GM23338 (cell line): ENCODE measurements around the gene CAMSAP3. TPM values are rescaled to one million over a fixed set of nuclear protein-coding genes. Genes with fewer than 3 reads are reported as not detected.

Source experiments
- ATAC-seq: fragments of 200-7000 bp; cut with Tn5 transposase; 3 replicates; pipeline ENCODE4 v1.9.1; 2020
- DNase-seq: peaks from one replicate; pipeline ENCODE4 v3.0.0-alpha.2; 2015; ENCODE audit warnings: low spot score
- H2AFZ ChIP-seq: fragments of 200-600 bp; sonication (generic); 2 replicates; pipeline ENCODE4 v1.8.0; 2016; ENCODE audit warnings: antibody characterized with exemption, mild to moderate bottlenecking, moderate library complexity
- H3F3A ChIP-seq: fragments of 200-600 bp; sonication (generic); replicated peaks from 2 replicates; pipeline ENCODE4 v1.8.0; 2017; ENCODE audit warnings: antibody characterized with exemption, mixed run types, low read depth
- H3K27ac ChIP-seq: fragments of 200-600 bp; sonication (generic); 2 replicates; pipeline ENCODE4 v1.6.1; 2016; ENCODE audit warnings: low read depth
- H3K27me3 ChIP-seq: fragments of 200-600 bp; sonication (generic); 2 replicates; pipeline ENCODE4 v1.8.0; 2016; ENCODE audit warnings: mild to moderate bottlenecking, mixed run types, moderate library complexity; ENCODE audit not compliant: insufficient read depth
- H3K36me3 ChIP-seq: fragments of 200-600 bp; sonication (generic); 2 replicates; pipeline ENCODE4 v1.8.0; 2016; ENCODE audit warnings: mild to moderate bottlenecking; ENCODE audit not compliant: insufficient read depth
- H3K4me1 ChIP-seq: fragments of 200-600 bp; sonication (generic); 2 replicates; pipeline ENCODE4 v1.8.0; 2016; ENCODE audit warnings: mild to moderate bottlenecking, moderate library complexity; ENCODE audit not compliant: insufficient read depth
- H3K4me2 ChIP-seq: fragments of 200-600 bp; sonication (generic); 2 replicates; pipeline ENCODE4 v1.7.1; 2017; ENCODE audit warnings: mixed run types
- H3K4me3 ChIP-seq: fragments of 200-600 bp; sonication (generic); 2 replicates; pipeline ENCODE4 v1.6.1; 2016; ENCODE audit warnings: mixed run types
- H3K79me2 ChIP-seq: fragments of 200-600 bp; sonication (generic); replicated peaks from 2 replicates; pipeline ENCODE4 v1.8.0; 2017; ENCODE audit warnings: mild to moderate bottlenecking; ENCODE audit not compliant: insufficient read depth
- H3K9me2 ChIP-seq: fragments of 200-600 bp; sonication (generic); 2 replicates; pipeline ENCODE4 v1.8.0; 2017; ENCODE audit not compliant: insufficient read depth
- H4K20me1 ChIP-seq: fragments of 200-600 bp; sonication (generic); replicated peaks from 2 replicates; pipeline ENCODE4 v1.8.0; 2017; ENCODE audit warnings: mild to moderate bottlenecking; ENCODE audit not compliant: insufficient read depth
- H3K27ac Mint-ChIP-seq: 2 replicates; pipeline ENCODE4 v1.8.0; 2020; ENCODE audit warnings: inconsistent platforms, mild to moderate bottlenecking, moderate library complexity, mixed read lengths
- H3K27me3 Mint-ChIP-seq: 3 replicates; pipeline ENCODE4 v1.8.0; 2022; ENCODE audit warnings: low read depth, mild to moderate bottlenecking, moderate library complexity, mixed read lengths, inconsistent platforms; ENCODE audit not compliant: insufficient read depth, poor library complexity
- H3K36me3 Mint-ChIP-seq: 3 replicates; pipeline ENCODE4 v1.8.0; 2021; ENCODE audit warnings: low read depth, mild to moderate bottlenecking, inconsistent platforms, moderate library complexity, mixed read lengths
- H3K4me1 Mint-ChIP-seq: 3 replicates; pipeline ENCODE4 v1.8.0; 2020; ENCODE audit warnings: mild to moderate bottlenecking, inconsistent platforms, mixed read lengths
- H3K4me3 Mint-ChIP-seq: 3 replicates; pipeline ENCODE4 v1.8.0; 2021; ENCODE audit warnings: moderate library complexity, mild to moderate bottlenecking, inconsistent platforms, mixed read lengths
- H3K9me3 Mint-ChIP-seq: 3 replicates; pipeline ENCODE4 v1.8.0; 2020; ENCODE audit warnings: moderate library complexity, mild to moderate bottlenecking, inconsistent platforms, mixed read lengths
- CREB1 ChIP-seq: fragments of 250-450 bp; sonication (Bioruptor Pico); IDR thresholded peaks from 2 replicates; pipeline ENCODE4 v1.5.0; 2020; ENCODE audit warnings: low read depth, mild to moderate bottlenecking, moderate library complexity
- EZH2 ChIP-seq: fragments of 200-600 bp; sonication (generic); IDR thresholded peaks from one replicate; pipeline ENCODE4 v1.8.0; 2017; ENCODE audit warnings: antibody characterized with exemption, mild to moderate bottlenecking, low read depth; ENCODE audit not compliant: unreplicated experiment
- EZH2phosphoT487 ChIP-seq: fragments of 200-600 bp; sonication (generic); IDR thresholded peaks from one replicate; pipeline ENCODE4 v1.8.1; 2018; ENCODE audit warnings: antibody characterized with exemption; ENCODE audit not compliant: unreplicated experiment
- JUNB ChIP-seq: IDR thresholded peaks from one replicate; pipeline ENCODE4 v1.6.1; 2016; ENCODE audit warnings: antibody characterized with exemption; ENCODE audit not compliant: unreplicated experiment
- NANOG ChIP-seq: IDR thresholded peaks from 2 replicates; pipeline ENCODE4 v1.6.1; 2016; ENCODE audit warnings: antibody characterized with exemption, borderline replicate concordance
- POLR2AphosphoS5 ChIP-seq: IDR thresholded peaks from 2 replicates; pipeline ENCODE4 v1.6.1; 2016; ENCODE audit warnings: antibody characterized with exemption, low read depth
- STAT1 ChIP-seq: IDR thresholded peaks from one replicate; pipeline ENCODE4 v1.6.1; 2016; ENCODE audit warnings: antibody characterized with exemption; ENCODE audit not compliant: unreplicated experiment
- ZNF114 ChIP-seq: fragments of 250-450 bp; sonication (Bioruptor Pico); IDR thresholded peaks from 2 replicates; pipeline ENCODE4 v1.5.0; 2020; ENCODE audit warnings: mild to moderate bottlenecking, moderate library complexity
- ZNF331 ChIP-seq: fragments of 250-450 bp; sonication (Bioruptor Pico); IDR thresholded peaks from 2 replicates; pipeline ENCODE4 v1.5.0; 2020; ENCODE audit warnings: low read depth, mild to moderate bottlenecking, moderate library complexity
- polyA plus RNA-seq: library from polyadenylated mRNA; unstranded; fragments of >200 nt; fragmentation: Nextera tagmentation; extraction: Ambion mirVana; gene quantifications from 2 replicates; pipeline ENCODE4 v1.2.1, GENCODE V29; 2016
- total RNA-seq: library from RNA; depleted of rRNA; stranded (reverse); fragments of >200 nt; shearing (Covaris generic); gene quantifications from 2 replicates; pipeline ENCODE4 v1.2.3, GENCODE V29; 2014
- TF ChIP-seq, protein P1 (sequence below): IDR thresholded peaks from 2 replicates; pipeline ENCODE4 v1.6.1; 2016; ENCODE audit warnings: antibody characterized with exemption
- TF ChIP-seq, protein P2 (sequence below): fragments of 250-450 bp; sonication (Bioruptor Pico); IDR thresholded peaks from 2 replicates; pipeline ENCODE4 v1.5.0; 2020; ENCODE audit warnings: mild to moderate bottlenecking, moderate library complexity
- TF ChIP-seq, protein P3 (sequence below): IDR thresholded peaks from one replicate; pipeline ENCODE4 v1.6.1; 2018; ENCODE audit warnings: antibody characterized with exemption; ENCODE audit not compliant: unreplicated experiment

The CAMSAP3 gene
- total and polyA plus RNA-seq, 2 experiments from 2014 or later, result 6.4 to 32.2 TPM

GRCh38 chr19:7614859-7615741, 19.4 kb downstream of the CAMSAP3 start (continued):
- TF ChIP-seq ZNF114, result no peak
- TF ChIP-seq, protein P1, sequence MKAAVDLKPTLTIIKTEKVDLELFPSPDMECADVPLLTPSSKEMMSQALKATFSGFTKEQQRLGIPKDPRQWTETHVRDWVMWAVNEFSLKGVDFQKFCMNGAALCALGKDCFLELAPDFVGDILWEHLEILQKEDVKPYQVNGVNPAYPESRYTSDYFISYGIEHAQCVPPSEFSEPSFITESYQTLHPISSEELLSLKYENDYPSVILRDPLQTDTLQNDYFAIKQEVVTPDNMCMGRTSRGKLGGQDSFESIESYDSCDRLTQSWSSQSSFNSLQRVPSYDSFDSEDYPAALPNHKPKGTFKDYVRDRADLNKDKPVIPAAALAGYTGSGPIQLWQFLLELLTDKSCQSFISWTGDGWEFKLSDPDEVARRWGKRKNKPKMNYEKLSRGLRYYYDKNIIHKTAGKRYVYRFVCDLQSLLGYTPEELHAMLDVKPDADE, result no peak

- no peak overlapping the region for H3K27ac Mint-ChIP-seq
- no peaks in the 10 kb centered on the region for H3K79me2 ChIP-seq
- no peak overlapping the region for H3K4me3 Mint-ChIP-seq
- no peak for TF ChIP-seq ZNF114
- TF ChIP-seq, protein P2, sequence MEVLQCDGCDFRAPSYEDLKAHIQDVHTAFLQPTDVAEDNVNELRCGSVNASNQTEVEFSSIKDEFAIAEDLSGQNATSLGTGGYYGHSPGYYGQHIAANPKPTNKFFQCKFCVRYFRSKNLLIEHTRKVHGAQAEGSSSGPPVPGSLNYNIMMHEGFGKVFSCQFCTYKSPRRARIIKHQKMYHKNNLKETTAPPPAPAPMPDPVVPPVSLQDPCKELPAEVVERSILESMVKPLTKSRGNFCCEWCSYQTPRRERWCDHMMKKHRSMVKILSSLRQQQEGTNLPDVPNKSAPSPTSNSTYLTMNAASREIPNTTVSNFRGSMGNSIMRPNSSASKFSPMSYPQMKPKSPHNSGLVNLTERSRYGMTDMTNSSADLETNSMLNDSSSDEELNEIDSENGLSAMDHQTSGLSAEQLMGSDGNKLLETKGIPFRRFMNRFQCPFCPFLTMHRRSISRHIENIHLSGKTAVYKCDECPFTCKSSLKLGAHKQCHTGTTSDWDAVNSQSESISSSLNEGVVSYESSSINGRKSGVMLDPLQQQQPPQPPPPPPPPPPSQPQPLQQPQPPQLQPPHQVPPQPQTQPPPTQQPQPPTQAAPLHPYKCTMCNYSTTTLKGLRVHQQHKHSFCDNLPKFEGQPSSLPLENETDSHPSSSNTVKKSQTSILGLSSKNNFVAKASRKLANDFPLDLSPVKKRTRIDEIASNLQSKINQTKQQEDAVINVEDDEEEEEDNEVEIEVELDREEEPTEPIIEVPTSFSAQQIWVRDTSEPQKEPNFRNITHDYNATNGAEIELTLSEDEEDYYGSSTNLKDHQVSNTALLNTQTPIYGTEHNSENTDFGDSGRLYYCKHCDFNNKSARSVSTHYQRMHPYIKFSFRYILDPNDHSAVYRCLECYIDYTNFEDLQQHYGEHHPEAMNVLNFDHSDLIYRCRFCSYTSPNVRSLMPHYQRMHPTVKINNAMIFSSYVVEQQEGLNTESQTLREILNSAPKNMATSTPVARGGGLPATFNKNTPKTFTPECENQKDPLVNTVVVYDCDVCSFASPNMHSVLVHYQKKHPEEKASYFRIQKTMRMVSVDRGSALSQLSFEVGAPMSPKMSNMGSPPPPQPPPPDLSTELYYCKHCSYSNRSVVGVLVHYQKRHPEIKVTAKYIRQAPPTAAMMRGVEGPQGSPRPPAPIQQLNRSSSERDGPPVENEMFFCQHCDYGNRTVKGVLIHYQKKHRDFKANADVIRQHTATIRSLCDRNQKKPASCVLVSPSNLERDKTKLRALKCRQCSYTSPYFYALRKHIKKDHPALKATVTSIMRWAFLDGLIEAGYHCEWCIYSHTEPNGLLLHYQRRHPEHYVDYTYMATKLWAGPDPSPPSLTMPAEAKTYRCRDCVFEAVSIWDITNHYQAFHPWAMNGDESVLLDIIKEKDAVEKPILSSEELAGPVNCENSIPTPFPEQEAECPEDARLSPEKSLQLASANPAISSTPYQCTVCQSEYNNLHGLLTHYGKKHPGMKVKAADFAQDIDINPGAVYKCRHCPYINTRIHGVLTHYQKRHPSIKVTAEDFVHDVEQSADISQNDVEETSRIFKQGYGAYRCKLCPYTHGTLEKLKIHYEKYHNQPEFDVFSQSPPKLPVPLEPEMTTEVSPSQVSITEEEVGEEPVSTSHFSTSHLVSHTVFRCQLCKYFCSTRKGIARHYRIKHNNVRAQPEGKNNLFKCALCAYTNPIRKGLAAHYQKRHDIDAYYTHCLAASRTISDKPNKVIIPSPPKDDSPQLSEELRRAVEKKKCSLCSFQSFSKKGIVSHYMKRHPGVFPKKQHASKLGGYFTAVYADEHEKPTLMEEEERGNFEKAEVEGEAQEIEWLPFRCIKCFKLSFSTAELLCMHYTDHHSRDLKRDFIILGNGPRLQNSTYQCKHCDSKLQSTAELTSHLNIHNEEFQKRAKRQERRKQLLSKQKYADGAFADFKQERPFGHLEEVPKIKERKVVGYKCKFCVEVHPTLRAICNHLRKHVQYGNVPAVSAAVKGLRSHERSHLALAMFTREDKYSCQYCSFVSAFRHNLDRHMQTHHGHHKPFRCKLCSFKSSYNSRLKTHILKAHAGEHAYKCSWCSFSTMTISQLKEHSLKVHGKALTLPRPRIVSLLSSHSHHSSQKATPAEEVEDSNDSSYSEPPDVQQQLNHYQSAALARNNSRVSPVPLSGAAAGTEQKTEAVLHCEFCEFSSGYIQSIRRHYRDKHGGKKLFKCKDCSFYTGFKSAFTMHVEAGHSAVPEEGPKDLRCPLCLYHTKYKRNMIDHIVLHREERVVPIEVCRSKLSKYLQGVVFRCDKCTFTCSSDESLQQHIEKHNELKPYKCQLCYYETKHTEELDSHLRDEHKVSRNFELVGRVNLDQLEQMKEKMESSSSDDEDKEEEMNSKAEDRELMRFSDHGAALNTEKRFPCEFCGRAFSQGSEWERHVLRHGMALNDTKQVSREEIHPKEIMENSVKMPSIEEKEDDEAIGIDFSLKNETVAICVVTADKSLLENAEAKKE (CRISPR knock-in tag), result no peak
- TF ChIP-seq JUNB, result no peak
- TF ChIP-seq NANOG, result no peak
- TF ChIP-seq, protein P1, result no peak
- no peak for TF ChIP-seq POLR2AphosphoS5
- TF ChIP-seq EZH2, result no peak
- TF ChIP-seq STAT1, result no peak
- TF ChIP-seq, protein P3, sequence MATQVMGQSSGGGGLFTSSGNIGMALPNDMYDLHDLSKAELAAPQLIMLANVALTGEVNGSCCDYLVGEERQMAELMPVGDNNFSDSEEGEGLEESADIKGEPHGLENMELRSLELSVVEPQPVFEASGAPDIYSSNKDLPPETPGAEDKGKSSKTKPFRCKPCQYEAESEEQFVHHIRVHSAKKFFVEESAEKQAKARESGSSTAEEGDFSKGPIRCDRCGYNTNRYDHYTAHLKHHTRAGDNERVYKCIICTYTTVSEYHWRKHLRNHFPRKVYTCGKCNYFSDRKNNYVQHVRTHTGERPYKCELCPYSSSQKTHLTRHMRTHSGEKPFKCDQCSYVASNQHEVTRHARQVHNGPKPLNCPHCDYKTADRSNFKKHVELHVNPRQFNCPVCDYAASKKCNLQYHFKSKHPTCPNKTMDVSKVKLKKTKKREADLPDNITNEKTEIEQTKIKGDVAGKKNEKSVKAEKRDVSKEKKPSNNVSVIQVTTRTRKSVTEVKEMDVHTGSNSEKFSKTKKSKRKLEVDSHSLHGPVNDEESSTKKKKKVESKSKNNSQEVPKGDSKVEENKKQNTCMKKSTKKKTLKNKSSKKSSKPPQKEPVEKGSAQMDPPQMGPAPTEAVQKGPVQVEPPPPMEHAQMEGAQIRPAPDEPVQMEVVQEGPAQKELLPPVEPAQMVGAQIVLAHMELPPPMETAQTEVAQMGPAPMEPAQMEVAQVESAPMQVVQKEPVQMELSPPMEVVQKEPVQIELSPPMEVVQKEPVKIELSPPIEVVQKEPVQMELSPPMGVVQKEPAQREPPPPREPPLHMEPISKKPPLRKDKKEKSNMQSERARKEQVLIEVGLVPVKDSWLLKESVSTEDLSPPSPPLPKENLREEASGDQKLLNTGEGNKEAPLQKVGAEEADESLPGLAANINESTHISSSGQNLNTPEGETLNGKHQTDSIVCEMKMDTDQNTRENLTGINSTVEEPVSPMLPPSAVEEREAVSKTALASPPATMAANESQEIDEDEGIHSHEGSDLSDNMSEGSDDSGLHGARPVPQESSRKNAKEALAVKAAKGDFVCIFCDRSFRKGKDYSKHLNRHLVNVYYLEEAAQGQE, result no peak
- no peak for TF ChIP-seq CREB1 (CRISPR knock-in tag)
- TF ChIP-seq EZH2phosphoT487, result no peak
- no peak for TF ChIP-seq ZNF331 (CRISPR knock-in tag)
Measured at GRCh38 chr19:7617172-7617571, 21.5 kb downstream of the CAMSAP3 start.

More at GRCh38 chr19:7617172-7617571, 21.5 kb downstream of the CAMSAP3 start:
- H2AFZ ChIP-seq, result no peak overlapping the region
- no peaks in the 10 kb centered on the region for H3K4me1 Mint-ChIP-seq
- DNase-seq, result no peak
- H3K4me2 ChIP-seq, result no peak overlapping the region
- no peaks in the 10 kb centered on the region for H3F3A ChIP-seq
- H3K9me2 ChIP-seq, result no peaks in the 10 kb centered on the region
- H3K27me3 ChIP-seq, result no peaks in the 10 kb centered on the region
- H3K4me3 ChIP-seq, result no peak overlapping the region
- ATAC-seq, result no peak
- no peaks in the 10 kb centered on the region; the same call in 1 of the 2 replicates for H4K20me1 ChIP-seq
- no peaks in the 10 kb centered on the region for H3K4me1 ChIP-seq
- H3K27me3 Mint-ChIP-seq, result peaks cover 8% of the 10 kb centered on the region
- no peaks in the 10 kb centered on the region for H3K36me3 ChIP-seq
- H3K36me3 Mint-ChIP-seq, result peaks cover 30% of the 10 kb centered on the region
- H3K27ac ChIP-seq, result no peak overlapping the region
- H3K9me3 Mint-ChIP-seq, result no peaks in the 10 kb centered on the region
